ENCODE measurements around the gene DAPL1.

The DAPL1 gene

DNA sequence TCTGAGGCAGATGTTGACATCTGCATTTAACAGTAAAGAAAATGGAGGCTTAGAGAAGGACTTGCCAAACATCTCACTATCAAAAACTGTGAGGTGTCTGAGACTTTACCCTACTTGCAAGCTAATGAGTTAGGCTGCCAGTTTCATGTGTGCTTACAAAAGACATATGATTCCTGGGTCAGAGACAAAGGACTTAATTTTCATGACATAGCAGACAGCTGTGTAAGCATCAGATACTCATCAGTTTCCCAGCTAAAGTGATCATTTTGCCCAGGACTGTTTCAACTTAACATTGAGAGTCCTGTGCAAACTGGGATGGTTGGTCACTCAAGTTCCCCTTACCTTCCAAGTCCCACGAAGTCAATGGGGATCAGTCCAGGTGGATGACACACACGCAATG is 18.9 kb upstream of the DAPL1 start:
- FAIRE-seq (no peak), DNase-seq (ENCODE audit: low spot score) (no peak)

DNA sequence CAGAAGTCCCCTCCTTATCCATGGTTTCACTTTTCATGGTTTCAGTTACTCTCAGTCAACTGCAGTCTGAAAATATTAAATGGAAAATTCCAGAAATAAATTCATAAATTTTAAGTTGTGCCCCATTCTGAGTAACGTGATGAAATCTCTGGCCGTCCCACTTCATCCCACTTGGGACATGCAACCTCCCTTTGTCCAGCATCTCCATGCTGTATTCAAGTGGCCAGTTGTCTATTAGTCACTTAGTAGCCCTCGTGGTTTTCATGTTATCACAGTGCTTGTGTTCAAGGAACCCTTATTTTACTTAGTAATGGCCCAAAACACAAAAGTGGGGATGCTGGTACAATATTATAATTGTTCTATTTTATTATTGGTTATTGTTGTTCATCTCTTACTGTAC is 18.0 kb upstream of the DAPL1 start:
- DNase-seq (ENCODE audit: low spot score) (no peak), FAIRE-seq (no peak)

DNA sequence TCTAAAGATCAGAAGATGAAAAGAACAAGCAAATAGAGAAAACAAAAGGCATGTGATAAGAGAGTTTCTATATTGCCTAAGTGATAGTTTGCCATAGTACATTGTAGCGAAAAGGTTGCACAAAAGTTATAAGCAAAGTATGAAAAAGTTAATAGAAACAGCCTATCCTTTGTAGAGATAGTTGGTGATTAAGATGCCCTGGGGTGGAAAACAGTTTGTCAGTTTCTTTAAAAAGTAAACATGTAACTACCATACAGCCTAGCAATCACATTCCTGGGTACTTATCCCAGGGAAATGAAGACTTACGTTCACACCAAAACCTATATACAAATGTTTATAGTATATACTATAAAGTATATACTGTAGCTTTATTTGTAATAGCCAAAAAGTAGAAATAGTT is 16.9 kb upstream of the DAPL1 start:
- DNase-seq (ENCODE audit: low spot score), result no peak
- FAIRE-seq, result no peak

DNA sequence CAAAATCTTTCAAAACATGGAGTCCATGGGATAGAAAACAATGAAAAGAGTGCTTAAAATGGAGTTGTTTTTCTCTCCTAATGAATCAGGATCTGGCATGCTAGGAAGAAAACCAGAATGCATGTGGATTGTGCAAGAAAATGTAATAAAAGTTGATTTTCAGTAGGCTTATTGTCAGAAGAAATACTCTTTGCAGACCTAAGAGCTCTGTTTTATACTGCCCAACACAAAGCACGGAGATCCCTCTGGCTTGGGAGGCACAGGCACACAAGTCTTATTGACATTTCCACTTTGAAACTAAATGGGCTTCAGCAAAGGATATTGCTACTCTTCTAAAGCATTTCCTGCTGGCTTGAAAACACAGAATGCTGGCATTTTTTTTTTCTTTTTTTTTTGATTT is 15.5 kb upstream of the DAPL1 start:
- FAIRE-seq (no peak), DNase-seq (ENCODE audit: low spot score) (no peak)

DNA sequence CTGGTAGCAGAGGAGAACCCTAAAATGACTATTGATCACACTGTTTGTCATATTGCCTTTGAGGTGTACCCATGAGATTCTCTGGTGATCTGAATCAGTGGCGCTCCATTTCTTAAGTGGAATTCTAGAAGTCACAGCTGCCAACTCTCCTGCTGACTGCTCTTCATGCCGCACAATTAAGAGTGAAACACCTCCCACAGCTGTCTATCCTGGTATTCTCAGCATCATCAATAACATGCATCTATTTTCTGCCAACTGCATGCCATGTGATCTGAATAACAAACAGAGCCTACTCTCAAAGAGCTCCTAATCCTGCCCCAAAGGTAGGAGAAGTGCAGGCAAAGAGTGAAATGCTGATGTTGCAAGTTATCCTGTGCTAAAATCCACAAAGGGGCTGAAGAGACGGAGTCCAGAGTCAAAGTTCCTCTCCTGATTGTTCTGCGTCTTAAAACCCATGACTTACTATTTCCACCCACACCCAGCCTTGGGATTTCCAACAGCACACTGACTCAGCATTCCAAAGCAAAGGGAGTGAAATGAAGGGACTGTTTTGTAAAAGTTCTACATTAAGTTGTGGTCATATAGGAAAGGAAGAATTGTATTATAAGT is 13.7 kb upstream of the DAPL1 start:
- peak; percentile 48 for FAIRE-seq
- peak; percentile 30 for DNase-seq (ENCODE audit: low spot score)

DNA sequence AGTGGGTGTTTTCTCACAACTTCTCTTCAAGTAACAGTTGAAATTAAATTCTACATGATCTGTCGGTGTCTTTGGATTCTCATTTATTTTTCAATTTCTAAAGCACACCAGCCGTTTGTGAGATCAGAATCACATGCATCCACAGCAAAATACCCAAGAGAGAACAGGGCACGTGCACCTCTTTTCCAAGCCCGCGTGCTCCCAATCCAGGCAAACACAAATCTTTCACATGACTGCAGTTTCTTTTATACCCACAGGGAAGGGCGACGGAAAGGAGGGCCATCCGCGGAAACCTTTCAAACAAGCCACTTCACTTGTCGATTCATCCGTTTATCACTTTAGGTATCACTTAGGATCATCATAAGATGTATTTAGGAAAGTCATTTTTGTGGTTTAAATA is 13.0 kb upstream of the DAPL1 start:
- FAIRE-seq, result no peak
- no peak for DNase-seq (ENCODE audit: low spot score)

DNA sequence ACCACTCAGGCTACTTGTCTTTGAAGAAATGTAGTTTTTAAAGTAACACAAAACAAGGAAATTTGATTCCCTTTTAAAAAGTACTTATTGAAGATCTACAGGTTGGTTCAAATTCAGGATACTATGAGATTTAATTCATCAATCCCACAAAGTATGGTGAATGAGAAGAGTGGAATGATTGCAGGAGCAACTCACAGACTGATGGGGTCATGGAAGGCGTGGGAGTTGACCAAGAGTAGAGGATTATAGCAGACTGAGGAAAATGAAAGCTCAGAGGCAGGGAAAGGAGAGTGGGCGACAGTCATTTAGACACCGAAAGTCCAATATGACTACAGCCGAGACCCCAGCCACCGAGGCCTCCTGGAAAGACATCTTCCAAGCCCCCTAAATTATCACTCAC is 12.5 kb upstream of the DAPL1 start:
- FAIRE-seq (no peak), DNase-seq (ENCODE audit: low spot score) (peak; percentile 37)

DNA sequence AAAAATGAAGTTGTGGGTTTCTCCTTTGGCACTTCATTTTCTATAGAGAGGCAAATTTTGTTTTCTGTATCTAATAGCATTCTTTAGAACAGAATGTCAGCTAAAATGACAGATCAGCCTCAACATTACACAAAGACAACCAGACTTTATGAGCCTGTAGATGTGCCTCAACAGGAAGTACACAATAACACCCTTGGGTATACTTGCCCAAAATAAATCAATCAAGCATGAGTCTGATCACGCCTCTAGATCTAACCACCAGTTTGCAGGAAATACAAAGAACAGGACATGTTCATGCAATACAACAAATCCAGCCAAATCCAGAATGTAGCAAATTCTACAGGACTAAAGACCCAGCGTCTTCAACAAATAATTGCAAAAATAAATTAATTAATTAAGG is 11.2 kb upstream of the DAPL1 start:
- FAIRE-seq, result no peak
- no peak for DNase-seq (ENCODE audit: low spot score)

DNA sequence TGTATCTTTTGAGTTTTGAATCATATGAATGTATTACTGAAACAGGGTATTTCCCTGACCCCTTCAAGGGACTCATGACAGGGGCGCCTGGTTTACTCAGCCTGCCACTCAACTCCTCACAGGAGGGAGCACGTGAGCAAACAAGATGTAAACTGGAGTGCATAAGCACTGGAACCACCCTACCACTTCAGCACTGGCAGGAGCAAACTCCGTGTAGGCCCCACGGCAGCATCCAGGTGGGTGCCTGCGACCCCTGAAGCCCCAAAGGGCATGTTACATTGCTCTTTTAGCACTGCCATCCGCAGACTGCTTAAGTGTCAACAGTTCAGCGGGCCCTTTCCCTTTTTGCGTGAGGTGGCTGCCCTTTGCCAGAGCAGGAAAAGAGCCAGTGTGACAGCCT is 8.2 kb upstream of the DAPL1 start:
- DNase-seq (ENCODE audit: low spot score) (no peak), FAIRE-seq (no peak)

DNA sequence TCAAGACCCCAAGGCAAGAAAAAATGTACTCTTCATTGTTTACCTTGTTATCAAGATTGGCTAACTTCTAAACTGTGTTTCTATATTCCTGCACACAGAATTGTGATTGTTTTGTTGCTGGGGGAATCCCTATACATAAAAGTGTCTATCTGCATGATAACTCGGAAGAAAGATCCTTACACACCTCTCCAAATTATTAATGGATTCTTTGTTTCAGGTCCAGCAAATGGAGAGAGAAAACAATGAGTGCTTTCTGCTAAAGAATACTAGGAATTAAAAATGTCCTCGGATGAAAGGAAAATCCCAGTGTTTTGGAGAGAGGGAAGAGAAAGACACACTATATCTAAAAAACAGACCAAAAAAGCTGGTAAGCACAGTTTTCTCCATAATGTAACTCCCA is 6.2 kb upstream of the DAPL1 start:
- FAIRE-seq, result no peak
- no peak for DNase-seq (ENCODE audit: low spot score)

DNA sequence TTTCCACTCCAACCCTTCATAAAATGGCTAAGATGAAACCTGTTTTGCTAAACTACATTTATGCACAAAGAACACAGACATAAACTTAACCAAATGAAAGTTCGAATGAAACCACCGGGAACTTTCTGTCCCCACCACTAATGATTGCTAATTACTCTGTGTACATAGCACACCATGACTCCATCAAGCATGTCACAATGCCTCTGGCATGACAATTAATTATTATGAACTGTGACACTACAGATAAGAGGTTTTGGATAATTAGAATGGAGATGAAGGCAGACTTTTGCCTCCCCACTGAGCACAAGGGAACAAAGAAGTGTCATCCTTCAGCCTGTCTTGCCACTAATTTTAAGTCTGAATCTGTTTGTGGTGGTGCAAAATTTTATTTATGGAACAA is 1.5 kb downstream of the DAPL1 start:
- FAIRE-seq, result no peak
- no peak for DNase-seq (ENCODE audit: low spot score)

DNA sequence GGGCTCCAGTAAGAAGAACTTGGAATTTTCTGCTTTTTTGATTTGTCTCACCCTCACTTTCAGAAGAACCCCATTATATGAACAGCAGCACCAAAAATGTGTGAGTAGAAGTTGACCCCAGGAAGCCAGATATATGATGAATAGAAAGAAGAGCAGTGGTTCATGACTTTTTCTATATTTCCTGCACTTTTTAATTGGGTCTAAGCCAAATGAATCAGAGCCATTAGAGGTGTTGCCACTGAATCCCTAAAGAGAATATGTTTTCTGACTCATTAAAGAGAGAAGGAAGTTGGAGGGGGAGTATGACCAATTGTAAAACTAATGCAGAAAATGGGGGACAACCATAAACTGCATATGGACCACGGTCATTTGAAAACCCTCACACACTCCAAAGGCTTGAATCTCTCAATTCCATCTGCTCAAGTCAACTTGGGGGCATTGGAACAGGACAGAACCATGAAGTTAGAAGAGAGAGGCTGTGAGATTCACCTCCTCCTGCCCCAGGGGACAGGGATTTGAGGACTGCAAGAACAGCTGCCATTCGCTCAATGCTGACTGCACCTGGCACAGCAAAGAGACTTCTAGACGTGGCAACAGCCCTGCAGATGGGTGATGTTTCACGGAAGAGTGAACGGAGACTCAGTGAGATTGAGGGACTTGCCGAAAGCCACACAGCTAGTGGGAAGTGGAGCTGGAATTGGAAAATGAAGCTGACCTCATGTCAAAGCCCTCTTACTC is 3.0 kb downstream of the DAPL1 start:
- FAIRE-seq (no peak), DNase-seq (ENCODE audit: low spot score) (no peak)

DNA sequence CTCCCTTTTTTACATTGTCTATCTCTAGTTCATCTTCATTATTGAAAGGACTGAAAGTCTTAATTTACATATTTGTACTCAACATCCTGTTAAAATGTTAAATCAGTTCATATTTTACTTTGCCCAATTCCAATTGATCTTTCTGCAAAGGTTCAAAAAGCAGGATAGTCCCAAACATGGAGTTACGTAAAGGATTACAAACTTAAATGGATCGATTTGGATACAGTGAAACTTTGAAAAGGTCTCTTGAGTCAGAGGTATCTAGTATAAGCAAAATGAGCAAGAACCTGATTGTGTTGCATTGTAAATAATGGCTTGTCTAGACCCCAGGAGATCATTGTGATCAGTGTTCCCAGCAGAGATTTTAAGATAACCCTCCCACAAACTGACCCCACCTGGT is 4.1 kb downstream of the DAPL1 start:
- no peak for FAIRE-seq
- no peak for DNase-seq (ENCODE audit: low spot score)

DNA sequence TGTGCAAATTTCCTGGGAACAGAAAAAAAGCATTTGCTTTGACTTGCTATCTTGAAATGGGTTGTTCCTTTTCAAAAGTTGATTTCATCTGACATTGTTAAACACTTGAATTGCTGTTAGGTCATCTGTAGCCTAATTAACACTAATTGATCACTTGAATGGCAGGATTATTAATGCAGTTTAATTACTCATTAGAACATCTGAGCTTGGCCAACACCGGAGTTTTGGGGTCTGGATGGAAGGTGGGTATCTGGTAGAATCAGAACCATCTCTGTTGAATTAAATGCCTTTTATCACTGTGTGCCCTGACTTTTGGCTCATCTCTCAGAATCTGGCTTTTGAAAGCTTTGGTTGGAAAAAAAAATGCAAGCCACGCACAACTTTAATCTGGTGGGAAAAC is 8.4 kb downstream of the DAPL1 start:
- DNase-seq (ENCODE audit: low spot score), result no peak

DNA sequence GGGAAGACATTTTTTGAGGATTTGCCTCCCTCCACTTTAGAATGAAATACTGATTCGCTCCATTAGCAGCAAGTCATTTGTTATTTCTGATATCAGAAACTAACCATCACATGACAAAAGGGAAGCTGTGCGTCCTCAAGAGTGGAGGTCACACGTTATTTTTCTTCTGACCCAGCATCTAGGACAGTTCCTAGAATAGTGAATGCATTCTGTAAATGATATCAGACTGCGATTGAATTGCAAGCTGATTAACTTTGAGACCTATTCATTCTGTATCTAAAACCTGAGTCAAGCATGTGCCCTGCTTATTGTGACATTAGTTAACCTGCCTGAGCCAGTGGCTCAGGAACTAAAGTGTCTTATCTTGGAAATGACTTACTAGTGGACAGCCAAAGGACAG is 10.1 kb downstream of the DAPL1 start:
- no peak for DNase-seq (ENCODE audit: low spot score)
- no peak for FAIRE-seq

More for the DNA sequence above, 8.4 kb downstream of the DAPL1 start:
- no peak for FAIRE-seq

DNA sequence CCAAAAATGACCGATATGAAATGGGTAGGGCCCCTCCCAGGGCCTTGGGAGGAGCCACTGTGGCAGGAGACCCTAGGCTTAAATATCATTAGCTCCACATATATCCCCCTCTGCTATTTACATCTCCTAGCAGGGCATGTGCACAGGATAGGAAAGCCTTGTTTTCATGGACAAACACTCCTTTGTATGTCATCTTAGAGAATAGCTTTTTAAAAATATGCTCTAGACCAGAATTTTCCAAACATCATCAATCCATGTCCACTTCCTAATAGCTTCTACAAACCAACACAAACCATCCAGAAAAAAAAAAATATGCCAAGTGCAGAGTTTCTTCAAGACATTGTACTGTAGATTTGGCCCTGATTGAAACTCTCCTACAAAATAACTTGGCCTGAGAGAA is 10.8 kb downstream of the DAPL1 start:
- FAIRE-seq (no peak), DNase-seq (ENCODE audit: low spot score) (no peak)

DNA sequence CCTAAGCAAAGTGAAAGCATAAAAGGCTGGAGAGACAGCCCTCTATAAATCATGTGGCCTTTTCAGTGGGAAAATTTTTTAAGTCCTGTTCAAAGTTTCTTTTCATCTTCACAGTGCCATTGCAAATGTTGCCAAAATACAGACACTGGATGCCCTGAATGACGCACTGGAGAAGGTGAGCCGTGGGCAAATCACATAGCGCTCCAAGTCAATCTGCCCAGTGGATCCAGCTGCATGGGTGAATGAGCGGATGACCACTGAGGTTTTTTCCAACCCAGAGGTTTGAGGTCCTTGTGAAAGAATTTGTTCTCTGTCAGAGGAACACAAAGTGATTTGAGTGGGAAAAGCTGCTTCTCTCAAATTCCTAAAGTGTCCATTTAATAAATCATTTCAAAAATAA is 11.8 kb downstream of the DAPL1 start:
- FAIRE-seq, result no peak
- DNase-seq (ENCODE audit: low spot score), result no peak

DNA sequence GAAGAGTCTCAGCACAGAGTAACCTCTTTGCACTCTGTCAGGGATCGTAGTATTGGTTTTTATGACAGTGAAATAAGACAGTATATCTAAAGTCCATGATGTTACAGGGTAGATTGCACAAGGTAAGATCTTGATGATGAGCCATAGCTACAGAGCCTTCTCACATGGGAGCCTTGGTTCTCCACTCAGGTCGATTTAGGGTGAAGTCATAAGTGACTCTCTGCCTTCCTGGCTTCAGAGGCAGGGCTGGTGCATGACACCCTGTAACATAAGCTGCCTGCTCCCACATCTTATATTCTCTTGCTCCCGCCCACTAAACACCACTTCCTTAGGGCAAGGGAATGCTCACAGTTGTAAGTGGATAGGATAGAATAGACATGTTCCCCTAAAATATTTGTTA is 13.3 kb downstream of the DAPL1 start:
- FAIRE-seq, result no peak
- DNase-seq (ENCODE audit: low spot score), result no peak

DNA sequence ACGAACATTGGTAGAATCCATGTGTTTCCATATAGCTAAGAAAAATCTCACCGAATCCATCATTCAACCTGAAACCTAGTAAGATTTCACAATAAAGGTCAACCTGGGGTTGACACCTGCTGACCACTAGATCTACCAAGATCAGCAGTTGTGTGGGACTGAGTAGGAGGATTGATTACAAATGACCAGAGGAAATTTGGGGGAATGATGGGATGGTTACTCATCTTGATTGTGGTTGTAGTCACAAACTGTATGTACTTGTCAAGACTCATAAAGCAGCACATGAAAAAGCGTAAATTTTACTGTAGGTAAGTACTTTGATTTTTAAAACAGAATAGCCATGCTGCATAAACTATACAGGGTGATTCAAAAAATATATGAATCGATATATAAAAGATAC is 14.7 kb downstream of the DAPL1 start:
- no peak for DNase-seq (ENCODE audit: low spot score)
- no peak for FAIRE-seq

DNA sequence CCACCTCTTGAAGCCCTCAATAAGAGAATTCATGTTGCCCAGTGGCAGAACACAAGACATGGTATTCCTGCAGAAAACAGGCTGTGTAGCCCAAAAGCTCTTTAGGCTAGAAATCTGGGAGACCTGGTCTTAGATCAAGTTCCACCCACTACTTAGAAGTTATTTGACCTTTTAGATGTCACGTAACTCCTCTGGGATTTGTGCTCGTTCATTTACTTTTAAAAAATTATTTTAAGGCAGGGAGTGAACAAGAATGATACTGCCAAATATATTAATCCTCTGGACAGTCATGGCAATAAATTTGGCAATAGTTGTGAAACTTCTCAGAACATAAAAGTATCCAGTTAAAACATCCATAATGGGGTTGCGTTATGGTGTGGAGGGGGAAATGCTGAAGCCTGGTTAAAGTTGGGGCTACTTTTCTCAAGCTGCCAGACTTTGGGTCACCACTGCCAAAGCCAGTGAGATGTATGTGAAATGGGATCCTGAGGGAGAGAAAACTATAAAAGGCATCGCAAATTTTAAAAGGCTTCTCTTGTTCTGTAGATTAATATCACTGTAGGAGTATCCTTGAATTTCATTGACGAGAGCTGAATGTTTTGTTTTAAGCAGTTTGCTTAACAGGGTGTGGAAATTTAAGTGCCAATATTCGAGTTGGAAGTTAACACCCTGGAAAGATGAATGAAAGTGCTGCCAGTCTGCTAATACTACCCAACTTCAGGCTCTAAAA is 15.8 kb downstream of the DAPL1 start:
- no peak for DNase-seq (ENCODE audit: low spot score)
- no peak for FAIRE-seq

DNA sequence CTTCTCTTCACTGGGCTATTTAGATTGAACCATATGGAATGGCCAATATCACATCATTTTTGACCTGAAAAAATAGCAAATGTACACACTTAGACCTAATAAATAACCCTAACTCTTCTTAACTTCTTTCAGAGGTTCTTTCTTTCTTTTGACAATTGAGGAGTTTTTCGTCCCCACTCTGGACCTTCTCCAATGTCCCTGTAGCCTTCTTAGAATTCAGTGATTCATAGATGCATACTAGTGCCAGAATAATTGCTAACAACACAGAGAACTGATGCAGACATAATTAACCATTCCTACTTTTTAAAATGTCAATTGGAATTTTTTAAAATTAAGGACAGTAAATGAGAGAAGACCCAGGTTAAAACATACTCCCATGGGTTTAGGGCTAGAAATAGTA is 20.0 kb downstream of the DAPL1 start:
- FAIRE-seq (no peak), DNase-seq (ENCODE audit: low spot score) (no peak)

DNA sequence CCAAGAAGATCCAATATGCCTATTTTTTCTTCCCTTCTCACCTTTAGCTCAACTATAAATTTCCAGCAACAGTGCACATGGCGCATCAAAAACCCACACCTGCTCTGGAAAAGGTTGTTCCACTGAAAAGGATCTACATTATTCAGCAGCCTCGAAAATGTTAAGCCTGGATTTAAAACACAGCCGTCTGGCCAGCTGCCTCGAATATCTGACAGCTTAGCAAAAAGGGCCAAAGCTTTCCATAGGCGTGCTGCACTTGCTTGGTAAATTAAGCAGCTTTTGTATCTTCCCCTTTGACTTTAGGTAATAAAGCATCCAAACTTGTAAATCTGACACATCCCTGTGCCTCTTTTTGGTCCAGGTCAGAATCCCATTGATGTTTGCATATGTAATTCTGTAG is 20.5 kb downstream of the DAPL1 start:
- FAIRE-seq, result no peak
- DNase-seq (ENCODE audit: low spot score), result no peak

DNA sequence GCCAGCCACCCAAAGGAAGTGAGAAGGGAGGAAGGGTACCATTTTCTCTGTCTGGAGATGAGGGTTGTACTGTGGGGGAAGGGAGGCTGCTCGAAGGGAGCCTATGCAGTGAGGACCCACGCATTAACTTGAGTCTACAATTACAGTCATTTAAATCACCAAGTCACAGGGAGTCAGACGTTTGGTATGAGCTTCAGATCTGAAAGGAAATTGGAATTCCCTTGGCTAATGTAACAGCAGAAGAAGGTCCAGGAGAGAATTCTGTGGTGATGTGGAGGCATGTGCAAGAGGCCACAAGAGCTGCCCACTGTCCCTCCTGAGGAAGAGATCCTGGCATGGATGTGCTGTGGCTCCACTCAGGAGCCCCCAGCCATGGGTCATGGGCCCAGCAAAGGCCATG is 22.5 kb downstream of the DAPL1 start:
- FAIRE-seq (no peak), DNase-seq (ENCODE audit: low spot score) (no peak)
